Tibial nerve (tissue), 4 donors: ENCODE results near the gene OSBPL5. TPM values are rescaled to one million over a fixed set of nuclear protein-coding genes. Genes with fewer than 3 reads are reported as not detected.

Experiments used
- DNase-seq, 2 donors: peaks; one replicate each; pipeline ENCODE4 v3.0.0-alpha.2; 2019; ENCODE audit warnings: low spot score in 2 of 2
- H3K27ac ChIP-seq, 4 donors: fragments of 200-600 bp; sonication (generic) in 3 of 4; one replicate each; pipeline ENCODE4 v1.5.1; 2017 to 2019; ENCODE audit warnings: mild to moderate bottlenecking in 1 of 4
- H3K27me3 ChIP-seq, 2 donors: fragments of 200-600 bp; sonication (generic) in 1 of 2; one replicate each; pipeline versions ENCODE4 v1.5.1 to v1.6.0; 2017 to 2019
- H3K36me3 ChIP-seq, 3 donors: fragments of 200-600 bp; sonication (generic); one replicate each; pipeline ENCODE4 v1.5.1; 2018 to 2019
- H3K4me1 ChIP-seq, 4 donors: fragments of 200-600 bp; sonication (generic) in 3 of 4; one replicate each; pipeline ENCODE4 v1.5.1; 2017 to 2019
- H3K4me3 ChIP-seq, 4 donors: fragments of 200-600 bp; sonication (generic) in 3 of 4; one replicate each; pipeline ENCODE4 v1.5.1; 2017 to 2019; ENCODE audit warnings: mild to moderate bottlenecking in 1 of 4, moderate library complexity in 1 of 4
- H3K9me3 ChIP-seq, 4 donors: fragments of 200-600 bp; sonication (generic) in 3 of 4; one replicate each; pipeline ENCODE4 v1.5.1; 2017 to 2019
- CTCF ChIP-seq, 5 experiments: fragments of 200-600 bp in 3 of 5; fragments of 450-650 bp in 2 of 5; sonication (generic) in 3 of 5; IDR thresholded peaks; one replicate each; pipeline ENCODE4 v1.5.1; 2016 to 2019; ENCODE audit warnings: antibody characterized with exemption in 5 of 5, mild to moderate bottlenecking in 3 of 5, moderate library complexity in 2 of 5
- EP300 ChIP-seq, 2 donors: sonication (generic); formaldehyde crosslinking; IDR thresholded peaks; one replicate each; pipeline ENCODE4 v1.6.1; 2017; ENCODE audit warnings: antibody characterized with exemption in 2 of 2, mild to moderate bottlenecking in 1 of 2
- POLR2A ChIP-seq, 2 donors: fragments of 450-650 bp; IDR thresholded peaks; one replicate each; pipeline ENCODE4 v1.6.1; 2017; ENCODE audit warnings: antibody characterized with exemption in 2 of 2, mild to moderate bottlenecking in 2 of 2, moderate library complexity in 2 of 2
- WGBS, 2 donors: methylation state at CpG; one replicate each; pipeline ENCODE4 v1.1.5; 2018; 5-methylcytosine and 5-hydroxymethylcytosine counted together
- total RNA-seq, 4 donors: library from RNA; depleted of rRNA; stranded (reverse); fragments of >200 nt; gene quantifications; one replicate each; pipeline ENCODE4 v1.1.0, GENCODE V29; 2016

Gene OSBPL5
- total RNA-seq, 4 donors from 2014 or later: 58.8 to 168 (median 106) TPM

- 75 to 79% methylated on average over 5 of the region's 5 CpGs for WGBS, 2 donors
- peak overlapping the region in 1 of 4 donors; percentile 92 for H3K27ac ChIP-seq
- H3K4me3 ChIP-seq: peak overlapping the region in 1 of 4 donors; percentile 64
- H3K36me3 ChIP-seq: no peaks in the 10 kb centered on the region
- H3K9me3 ChIP-seq: no peaks in the 10 kb centered on the region
- DNase-seq: no peak
- H3K27me3 ChIP-seq: no peaks in the 10 kb centered on the region
- TF ChIP-seq CTCF (IDR thresholded peaks at IDR 0.05) (no peak), EP300 (IDR thresholded peaks at IDR 0.05) (no peak), POLR2A (IDR thresholded peaks at IDR 0.05) (no peak)
- peaks cover 0 to 57% (median 37%) of the 10 kb centered on the region in 4 donors for H3K4me1 ChIP-seq
Observed at GRCh38 chr11:3165916-3166267, 782 bp upstream of the OSBPL5 start.

GRCh38 chr11:3164552-3165151, 458 bp downstream of the OSBPL5 start:
- Histone ChIP-seq H3K4me3 (peak overlapping the region; percentile 55 to 74 (median 67)), H3K9me3 (no peaks in the 10 kb centered on the region), H3K36me3 (no peaks in the 10 kb centered on the region), H3K4me1 (peaks cover 0 to 60% (median 39%) of the 10 kb centered on the region in 4 donors), H3K27ac (peak overlapping the region; percentile 69 to 92 (median 80)), H3K27me3 (no peaks in the 10 kb centered on the region)
- TF ChIP-seq EP300 (IDR thresholded peaks at IDR 0.05) (no peak), POLR2A (IDR thresholded peaks at IDR 0.05) (no peak)
- 1% methylated on average over 22 of the region's 46 CpGs; no CpG with 5 or more reads in 1 of the 2 donors for WGBS, 2 donors
- peak in 1 of 2 donors; percentile 11 for DNase-seq

- DNase-seq: peak in 1 of 2 donors; percentile 10
- H3K27me3 ChIP-seq: no peaks in the 10 kb centered on the region
- TF ChIP-seq POLR2A (IDR thresholded peaks at IDR 0.05) (no peak), EP300 (IDR thresholded peaks at IDR 0.05) (no peak), CTCF (IDR thresholded peaks at IDR 0.05) (no peak)
- 1% methylated on average over 7 to 12 of the region's 13 CpGs for WGBS, 2 donors
- peak overlapping the region; percentile 55 to 74 (median 67) for H3K4me3 ChIP-seq
- no peaks in the 10 kb centered on the region for H3K9me3 ChIP-seq
- H3K27ac ChIP-seq: peak overlapping the region; percentile 69 to 92 (median 80)
- no peaks in the 10 kb centered on the region for H3K36me3 ChIP-seq
- peaks cover 0 to 60% (median 41%) of the 10 kb centered on the region in 4 donors for H3K4me1 ChIP-seq
Observed at GRCh38 chr11:3164138-3164551, 965 bp downstream of the OSBPL5 start.

- Histone ChIP-seq H3K4me3 (peak overlapping the region; percentile 55 to 74 (median 67)), H3K9me3 (no peaks in the 10 kb centered on the region), H3K27me3 (no peaks in the 10 kb centered on the region), H3K36me3 (no peaks in the 10 kb centered on the region), H3K4me1 (peaks cover 0 to 62% (median 41%) of the 10 kb centered on the region in 4 donors), H3K27ac (peak overlapping the region; percentile 69 to 92 (median 79))
- whole genome bisulfite sequencing, 2 donors: 30 to 34% methylated on average over 13 to 15 of the region's 15 CpGs
- no peak for TF ChIP-seq EP300 (IDR thresholded peaks at IDR 0.05)
- TF ChIP-seq POLR2A (IDR thresholded peaks at IDR 0.05): no peak
- TF ChIP-seq CTCF (IDR thresholded peaks at IDR 0.05): no peak
- peak in 1 of 2 donors; percentile 11 for DNase-seq
Observed at GRCh38 chr11:3163241-3163981, 1.7 kb downstream of the OSBPL5 start.

GRCh38 chr11:3162410-3163240, 2.5 kb downstream of the OSBPL5 start:
- H3K27ac ChIP-seq: peak overlapping the region; percentile 69 to 92 (median 79)
- WGBS, 2 donors: 55 to 59% methylated on average over 21 of the region's 21 CpGs
- no peaks in the 10 kb centered on the region for H3K9me3 ChIP-seq
- H3K36me3 ChIP-seq: no peaks in the 10 kb centered on the region
- H3K4me3 ChIP-seq: peak overlapping the region in 1 of 4 donors; percentile 64
- no peaks in the 10 kb centered on the region for H3K27me3 ChIP-seq
- peaks cover 0 to 70% (median 42%) of the 10 kb centered on the region in 4 donors for H3K4me1 ChIP-seq
- TF ChIP-seq POLR2A (IDR thresholded peaks at IDR 0.05): no peak
- TF ChIP-seq CTCF (IDR thresholded peaks at IDR 0.05): no peak
- TF ChIP-seq EP300 (IDR thresholded peaks at IDR 0.05): peak in 1 of 2 donors; percentile 43
- DNase-seq: peak in 1 of 2 donors; percentile 12
